Body of pancreas (tissue), 4 donors: Measurements from ENCODE around the gene SMAD5.

ENCODE experiments used
- POLR2A ChIP-seq, 3 donors: fragments of 450-650 bp; IDR thresholded peaks; one replicate each; pipeline ENCODE4 v1.6.1; 2016; ENCODE audit warnings: antibody characterized with exemption in 3 of 3, mild to moderate bottlenecking in 2 of 3
- TF ChIP-seq, protein P1 (sequence below), 7 experiments: fragments of 450-650 bp in 4 of 7; fragments of 200-600 bp in 3 of 7; sonication (generic) in 3 of 7; IDR thresholded peaks; one replicate each; pipeline ENCODE4 v1.5.1; 2016 to 2019; ENCODE audit warnings: antibody characterized with exemption in 7 of 7

DNA sequence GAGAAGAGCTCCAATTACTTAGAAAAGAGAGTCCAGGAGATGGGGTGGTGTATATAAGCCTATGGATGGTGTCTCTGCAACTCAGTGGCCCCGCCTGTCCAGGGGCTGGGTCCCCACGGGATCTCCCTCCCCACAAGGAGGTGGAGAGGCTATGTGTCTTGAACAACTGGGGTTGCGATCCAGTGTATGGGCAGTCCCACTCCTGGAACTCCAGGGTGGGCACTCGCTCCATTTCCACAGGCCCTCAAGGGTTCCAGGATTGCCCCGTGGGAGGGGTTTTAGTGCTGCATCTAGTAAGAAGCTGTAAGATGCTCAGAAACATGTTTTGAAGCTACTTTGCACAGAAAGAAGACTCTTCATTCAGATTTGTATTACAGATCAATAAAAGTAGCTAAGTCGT is 558 bp upstream of the SMAD5 start:
- TF ChIP-seq POLR2A (IDR thresholded peaks at IDR 0.05): no peak
- TF ChIP-seq, protein P1, sequence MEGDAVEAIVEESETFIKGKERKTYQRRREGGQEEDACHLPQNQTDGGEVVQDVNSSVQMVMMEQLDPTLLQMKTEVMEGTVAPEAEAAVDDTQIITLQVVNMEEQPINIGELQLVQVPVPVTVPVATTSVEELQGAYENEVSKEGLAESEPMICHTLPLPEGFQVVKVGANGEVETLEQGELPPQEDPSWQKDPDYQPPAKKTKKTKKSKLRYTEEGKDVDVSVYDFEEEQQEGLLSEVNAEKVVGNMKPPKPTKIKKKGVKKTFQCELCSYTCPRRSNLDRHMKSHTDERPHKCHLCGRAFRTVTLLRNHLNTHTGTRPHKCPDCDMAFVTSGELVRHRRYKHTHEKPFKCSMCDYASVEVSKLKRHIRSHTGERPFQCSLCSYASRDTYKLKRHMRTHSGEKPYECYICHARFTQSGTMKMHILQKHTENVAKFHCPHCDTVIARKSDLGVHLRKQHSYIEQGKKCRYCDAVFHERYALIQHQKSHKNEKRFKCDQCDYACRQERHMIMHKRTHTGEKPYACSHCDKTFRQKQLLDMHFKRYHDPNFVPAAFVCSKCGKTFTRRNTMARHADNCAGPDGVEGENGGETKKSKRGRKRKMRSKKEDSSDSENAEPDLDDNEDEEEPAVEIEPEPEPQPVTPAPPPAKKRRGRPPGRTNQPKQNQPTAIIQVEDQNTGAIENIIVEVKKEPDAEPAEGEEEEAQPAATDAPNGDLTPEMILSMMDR (IDR thresholded peaks at IDR 0.05): no peak
